ENCODE results near the gene BTF3L4.
"Not testable (repeated sequence)": the region's sequence is repeated elsewhere in the genome, so short reads cannot be mapped to it uniquely, and the experiment has no call there.

BTF3L4 gene

GRCh38 chr1:52055066-52055865 is 829 bp upstream of the BTF3L4 start, which contains the start of gene TXNDC12:
Gene TXNDC12, minus strand, starts transcription at chr1:52055191. Its CDS starts 95 bp downstream, at chr1:52055096.
- DNase-seq, result peak; percentile 29 to 91 (median 71)

- no peak for DNase-seq
Observed at GRCh38 chr1:52055866-52056162, 281 bp upstream of the BTF3L4 start.

GRCh38 chr1:52056937-52057231 is 789 bp downstream of the BTF3L4 start:
- no peak for DNase-seq

GRCh38 chr1:52057255-52057654 is 1.2 kb downstream of the BTF3L4 start:
- DNase-seq, result no peak

- DNase-seq, result no peak
Observed at GRCh38 chr1:52057876-52058415, 1.9 kb downstream of the BTF3L4 start.

GRCh38 chr1:52059321-52059720 is 3.2 kb downstream of the BTF3L4 start:
- no peak for DNase-seq

- no peak for DNase-seq
Observed at GRCh38 chr1:52059888-52060287, 3.8 kb downstream of the BTF3L4 start.

GRCh38 chr1:52060822-52061221 is 4.7 kb downstream of the BTF3L4 start:
- DNase-seq, result no peak

GRCh38 chr1:52063192-52063591 is 7.1 kb downstream of the BTF3L4 start:
- no peak for DNase-seq

- no peak for DNase-seq
Observed at GRCh38 chr1:52070704-52071103, 14.6 kb downstream of the BTF3L4 start.

- DNase-seq, result no peak
Observed at GRCh38 chr1:52072291-52072690, 16.2 kb downstream of the BTF3L4 start.

- not testable (repeated sequence) for DNase-seq
Observed at GRCh38 chr1:52077277-52077676, 21.2 kb downstream of the BTF3L4 start.

- no peak for DNase-seq
Observed at GRCh38 chr1:52080014-52080415, 23.9 kb downstream of the BTF3L4 start.

- DNase-seq, result not testable (repeated sequence)
Observed at GRCh38 chr1:52087892-52088291, 31.8 kb downstream of the BTF3L4 start.

- not testable (repeated sequence) for DNase-seq
Observed at GRCh38 chr1:52094300-52094699, 38.2 kb downstream of the BTF3L4 start.

- no peak for DNase-seq
Observed at GRCh38 chr1:52096216-52096615, 40.1 kb downstream of the BTF3L4 start.

- no peak for DNase-seq
Observed at GRCh38 chr1:52098139-52098871, 42.2 kb downstream of the BTF3L4 start.

GRCh38 chr1:52102336-52103013 is 46.4 kb downstream of the BTF3L4 start:
- no peak for DNase-seq

- no peak for DNase-seq
Observed at GRCh38 chr1:52111492-52111891, 55.4 kb downstream of the BTF3L4 start.

- DNase-seq, result no peak
Observed at GRCh38 chr1:52112489-52112888, 56.4 kb downstream of the BTF3L4 start.

- DNase-seq, result no peak
Observed at GRCh38 chr1:52119301-52120079, 63.4 kb downstream of the BTF3L4 start.

GRCh38 chr1:52122384-52122783 is 66.3 kb downstream of the BTF3L4 start:
- no peak for DNase-seq

Data from hypothalamus (tissue), 51 donors.